Measurements from ENCODE around the gene FNDC3B. TPM values are rescaled to one million over a fixed set of nuclear protein-coding genes. Genes with fewer than 3 reads are reported as not detected.

The FNDC3B gene
- total and polyA plus RNA-seq, 2 donors (not counting 3 experiments of a cell fraction or from before 2014, with no cell fraction given) = 91.6 to 295 TPM

DNA sequence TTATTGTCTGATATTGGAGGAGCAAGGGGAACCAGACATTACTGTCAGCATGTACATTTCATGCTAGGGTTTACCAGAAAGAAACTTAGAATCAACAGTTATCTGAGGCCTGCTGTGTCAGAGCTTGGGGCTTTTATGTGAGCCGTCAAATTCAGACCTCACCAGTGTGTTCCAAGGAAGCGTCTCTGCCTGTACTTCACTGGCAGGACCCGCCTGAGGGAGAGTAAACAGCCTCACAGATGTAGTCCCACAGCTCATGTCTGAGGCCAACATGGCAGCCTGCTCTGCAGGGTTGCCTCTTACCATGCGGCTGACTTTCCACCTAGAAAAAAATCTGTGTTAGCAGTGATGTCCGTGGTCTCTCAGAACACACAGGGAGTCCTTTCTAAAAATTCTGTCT is 334.5 kb downstream of the FNDC3B start:
- no peak overlapping the region for H3K4me2 ChIP-seq (ENCODE audit: insufficient read depth, low read length)
- H3K4me3 ChIP-seq (replicated peaks in 1 of 3; ENCODE audit: insufficient read depth in 1 of 3, low read depth in 1 of 3, low read length in 3 of 3) = no peak overlapping the region
- dilution Hi-C loops (cut with MboI; ENCODE audit: extremely low pct_ligation_motif_present, low sequenced_read_pairs) = no loop called here
- no peak overlapping the region for H2AFZ ChIP-seq (ENCODE audit: low read depth, low read length)
- H3K27me3 ChIP-seq (ENCODE audit: control insufficient read depth in 2 of 2, insufficient read depth in 2 of 2, low read length in 2 of 2) = no peaks in the 10 kb centered on the region
- no peaks in the 10 kb centered on the region for H3K79me2 ChIP-seq (ENCODE audit: control insufficient read depth, insufficient read depth, low read length)
- no peak overlapping the region for H3K27ac ChIP-seq (ENCODE audit: insufficient read depth, low read depth, low read length)
- no peaks in the 10 kb centered on the region for H3K4me1 ChIP-seq (ENCODE audit: control insufficient read depth, extremely low read depth, insufficient read depth, low read length)
- H3K9me3 ChIP-seq (replicated peaks; ENCODE audit: control insufficient read depth, insufficient read depth, low read length) = no peaks in the 10 kb centered on the region
- no peak overlapping the region for H3K9ac ChIP-seq (replicated peaks; ENCODE audit: extremely low read depth, insufficient read depth, low read length)
- H4K20me1 ChIP-seq (replicated peaks; ENCODE audit: control insufficient read depth, extremely low read depth, insufficient read depth, low read length) = no peaks in the 10 kb centered on the region
- no peak for FAIRE-seq
- intact Hi-C loops (cut with micrococcal nuclease) = no loop called here
- H3K9me1 ChIP-seq (replicated peaks; ENCODE audit: control insufficient read depth, extremely low read depth, insufficient read depth, low read length) = no peaks in the 10 kb centered on the region
- no peak for TF ChIP-seq FOS (IDR thresholded peaks at IDR 0.05; ENCODE audit: borderline replicate concordance, insufficient read depth, low read length)
- TF ChIP-seq JUN (IDR thresholded peaks at IDR 0.05; ENCODE audit: borderline replicate concordance, insufficient read depth, insufficient read length, low read depth) = no peak
- TF ChIP-seq, protein P1, sequence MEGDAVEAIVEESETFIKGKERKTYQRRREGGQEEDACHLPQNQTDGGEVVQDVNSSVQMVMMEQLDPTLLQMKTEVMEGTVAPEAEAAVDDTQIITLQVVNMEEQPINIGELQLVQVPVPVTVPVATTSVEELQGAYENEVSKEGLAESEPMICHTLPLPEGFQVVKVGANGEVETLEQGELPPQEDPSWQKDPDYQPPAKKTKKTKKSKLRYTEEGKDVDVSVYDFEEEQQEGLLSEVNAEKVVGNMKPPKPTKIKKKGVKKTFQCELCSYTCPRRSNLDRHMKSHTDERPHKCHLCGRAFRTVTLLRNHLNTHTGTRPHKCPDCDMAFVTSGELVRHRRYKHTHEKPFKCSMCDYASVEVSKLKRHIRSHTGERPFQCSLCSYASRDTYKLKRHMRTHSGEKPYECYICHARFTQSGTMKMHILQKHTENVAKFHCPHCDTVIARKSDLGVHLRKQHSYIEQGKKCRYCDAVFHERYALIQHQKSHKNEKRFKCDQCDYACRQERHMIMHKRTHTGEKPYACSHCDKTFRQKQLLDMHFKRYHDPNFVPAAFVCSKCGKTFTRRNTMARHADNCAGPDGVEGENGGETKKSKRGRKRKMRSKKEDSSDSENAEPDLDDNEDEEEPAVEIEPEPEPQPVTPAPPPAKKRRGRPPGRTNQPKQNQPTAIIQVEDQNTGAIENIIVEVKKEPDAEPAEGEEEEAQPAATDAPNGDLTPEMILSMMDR (IDR thresholded peaks at IDR 0.05; ENCODE audit: extremely low read depth in 1 of 2, insufficient read depth in 1 of 2, low read depth in 1 of 2, low read length in 2 of 2) = no peak
- TF ChIP-seq POLR2A (IDR thresholded peaks at IDR 0.05; ENCODE audit: low read depth, low read length) = no peak
- TF ChIP-seq EZH2 (IDR thresholded peaks at IDR 0.05; ENCODE audit: borderline replicate concordance, low read depth, low read length, severe bottlenecking) = no peak
- TF ChIP-seq GATA2 (IDR thresholded peaks at IDR 0.05; ENCODE audit: insufficient read depth, insufficient read length, low read depth, low read length) = no peak
- TF ChIP-seq MYC (IDR thresholded peaks at IDR 0.05; ENCODE audit: low read depth, low read length) = no peak
- TF ChIP-seq, protein P2, sequence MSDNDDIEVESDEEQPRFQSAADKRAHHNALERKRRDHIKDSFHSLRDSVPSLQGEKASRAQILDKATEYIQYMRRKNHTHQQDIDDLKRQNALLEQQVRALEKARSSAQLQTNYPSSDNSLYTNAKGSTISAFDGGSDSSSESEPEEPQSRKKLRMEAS (IDR thresholded peaks at IDR 0.05; ENCODE audit: insufficient read depth, insufficient read length) = no peak
- no peak for TF ChIP-seq POLR2AphosphoS5 (IDR thresholded peaks at IDR 0.05; ENCODE audit: insufficient read depth, low read depth, low read length)
- no TSS peak for BruUV-seq (replicated peaks)
- DNase-seq (ENCODE audit: low read depth, low spot score) = no peak
- ChIA-PET POLR2A (no interaction called here), CTCF (no interaction called here)
- H3K36me3 ChIP-seq (ENCODE audit: control insufficient read depth in 2 of 2, extremely low read depth in 1 of 2, insufficient read depth in 2 of 2, low read length in 2 of 2) = peaks cover 26 to 29% of the 10 kb centered on the region in 2 experiments
